ENCODE results near the gene CCDC12. TPM values are rescaled to one million over a fixed set of nuclear protein-coding genes. Genes with fewer than 3 reads are reported as not detected.

The CCDC12 gene
- total and polyA plus RNA-seq, 12 donors: 33.2 to 145 (median 70.0) TPM

GRCh38 chr3:46977811-46978195 lies 1.3 kb upstream of the CCDC12 start:
- no peak for DNase-seq
- H3K27me3 ChIP-seq: no peaks in the 10 kb centered on the region
- peaks cover 18 to 39% of the 10 kb centered on the region in 2 donors for H3K4me1 ChIP-seq (replicated peaks in 1 of 2)
- intact Hi-C loops (cut with DNase I): no loop called here
- no peaks in the 10 kb centered on the region for H3K36me3 ChIP-seq (replicated peaks in 1 of 2)
- H3K9me3 ChIP-seq (replicated peaks in 1 of 3): no peaks in the 10 kb centered on the region
- no peak overlapping the region for H3K4me3 ChIP-seq
- WGBS, 4 donors: 94 to 100% (median 95%) methylated on average over 5 of the region's 5 CpGs
- TF ChIP-seq CTCF (IDR thresholded peaks at IDR 0.05): no peak
- no peak for TF ChIP-seq POLR2A (IDR thresholded peaks at IDR 0.05)
- peak overlapping the region in 1 of 5 donors; percentile 1 for H3K27ac ChIP-seq

GRCh38 chr3:46974421-46975171 lies 1.9 kb downstream of the CCDC12 start:
- intact Hi-C loops (cut with DNase I): loop anchor here in 1 of 2 donors (5.0 kb wide), 1 partner anchor 47 kb away; no protein-coding TSS in a partner anchor
- Histone ChIP-seq H3K4me1 (replicated peaks in 1 of 2) (peaks cover 41 to 66% of the 10 kb centered on the region in 2 donors), H3K36me3 (replicated peaks in 1 of 2) (no peaks in the 10 kb centered on the region), H3K4me3 (peak overlapping the region in 1 of 4 donors; percentile 77), H3K27me3 (no peaks in the 10 kb centered on the region), H3K9me3 (replicated peaks in 1 of 3) (no peaks in the 10 kb centered on the region), H3K27ac (peak overlapping the region in 1 of 5 donors; percentile 44)
- TF ChIP-seq POLR2A (IDR thresholded peaks at IDR 0.05) (no peak), CTCF (IDR thresholded peaks at IDR 0.05) (no peak)
- WGBS, 4 donors: 71 to 75% (median 73%) methylated on average over 9 of the region's 9 CpGs
- DNase-seq: no peak

- H3K9me3 ChIP-seq (replicated peaks in 1 of 3): no peaks in the 10 kb centered on the region
- intact Hi-C loops (cut with DNase I): loop anchor here in 1 of 2 donors (5.0 kb wide), 1 partner anchor 45 kb away; no protein-coding TSS in a partner anchor
- peaks cover 40 to 68% of the 10 kb centered on the region in 2 donors for H3K4me1 ChIP-seq (replicated peaks in 1 of 2)
- no peaks in the 10 kb centered on the region for H3K36me3 ChIP-seq (replicated peaks in 1 of 2)
- no peak overlapping the region for H3K4me3 ChIP-seq
- peak overlapping the region in 1 of 5 donors; percentile 68 for H3K27ac ChIP-seq
- DNase-seq: no peak
- no peaks in the 10 kb centered on the region for H3K27me3 ChIP-seq
- 82 to 89% (median 83%) methylated on average over 2 of the region's 2 CpGs for WGBS, 4 donors
- no peak for TF ChIP-seq CTCF (IDR thresholded peaks at IDR 0.05)
- TF ChIP-seq POLR2A (IDR thresholded peaks at IDR 0.05): no peak
These were observed 4.1 kb downstream of the CCDC12 start for GRCh38 chr3:46972396-46972795.

- H3K36me3 ChIP-seq (replicated peaks in 1 of 2): no peaks in the 10 kb centered on the region
- TF ChIP-seq POLR2A (IDR thresholded peaks at IDR 0.05) (no peak), CTCF (IDR thresholded peaks at IDR 0.05) (no peak)
- 67 to 100% (median 80%) methylated on average over 1 of the region's 1 CpG; no CpG with 5 or more reads in 1 of the 4 donors for WGBS, 4 donors
- H3K27me3 ChIP-seq: no peaks in the 10 kb centered on the region
- H3K27ac ChIP-seq: peak overlapping the region; percentile 13 to 75 (median 53)
- no peak overlapping the region for H3K4me3 ChIP-seq
- DNase-seq: no peak
- intact Hi-C loops (cut with DNase I): loop anchor here in 1 of 2 donors (5.0 kb wide), 1 partner anchor 44 kb away; no protein-coding TSS in a partner anchor
- peaks cover 37 to 67% of the 10 kb centered on the region in 2 donors for H3K4me1 ChIP-seq (replicated peaks in 1 of 2)
- H3K9me3 ChIP-seq (replicated peaks in 1 of 3): no peaks in the 10 kb centered on the region
These were observed 4.8 kb downstream of the CCDC12 start for GRCh38 chr3:46971742-46972141.

Measured in adrenal gland (tissue), 12 donors.